ENCODE measurements around the gene RNASE4. TPM values are rescaled to one million over a fixed set of nuclear protein-coding genes. Genes with fewer than 3 reads are reported as not detected.

The RNASE4 gene
- total and polyA plus RNA-seq, 2 experiments from 2014 or later = 0.29 to 2.0 TPM

DNA sequence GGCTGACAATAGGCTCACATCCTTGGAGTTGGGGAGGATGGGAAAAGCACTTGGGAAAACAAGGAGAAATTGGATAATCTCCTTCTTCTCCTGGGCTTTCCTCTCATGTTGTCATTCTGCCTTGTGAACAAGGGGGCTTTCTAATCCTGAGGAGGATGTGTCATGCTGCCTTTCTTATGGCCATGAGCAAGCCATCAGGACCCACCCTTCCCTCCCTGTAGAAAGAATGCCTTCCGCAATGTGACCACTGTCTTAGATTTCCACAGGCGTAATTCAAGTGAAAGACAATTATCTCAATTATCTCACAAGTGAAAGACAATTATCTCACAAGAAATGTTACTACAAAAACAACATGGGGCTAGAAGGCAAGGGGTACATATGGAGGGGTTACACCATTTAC lies 39.8 kb upstream of the RNASE4 start:
- TF ChIP-seq, protein P1, sequence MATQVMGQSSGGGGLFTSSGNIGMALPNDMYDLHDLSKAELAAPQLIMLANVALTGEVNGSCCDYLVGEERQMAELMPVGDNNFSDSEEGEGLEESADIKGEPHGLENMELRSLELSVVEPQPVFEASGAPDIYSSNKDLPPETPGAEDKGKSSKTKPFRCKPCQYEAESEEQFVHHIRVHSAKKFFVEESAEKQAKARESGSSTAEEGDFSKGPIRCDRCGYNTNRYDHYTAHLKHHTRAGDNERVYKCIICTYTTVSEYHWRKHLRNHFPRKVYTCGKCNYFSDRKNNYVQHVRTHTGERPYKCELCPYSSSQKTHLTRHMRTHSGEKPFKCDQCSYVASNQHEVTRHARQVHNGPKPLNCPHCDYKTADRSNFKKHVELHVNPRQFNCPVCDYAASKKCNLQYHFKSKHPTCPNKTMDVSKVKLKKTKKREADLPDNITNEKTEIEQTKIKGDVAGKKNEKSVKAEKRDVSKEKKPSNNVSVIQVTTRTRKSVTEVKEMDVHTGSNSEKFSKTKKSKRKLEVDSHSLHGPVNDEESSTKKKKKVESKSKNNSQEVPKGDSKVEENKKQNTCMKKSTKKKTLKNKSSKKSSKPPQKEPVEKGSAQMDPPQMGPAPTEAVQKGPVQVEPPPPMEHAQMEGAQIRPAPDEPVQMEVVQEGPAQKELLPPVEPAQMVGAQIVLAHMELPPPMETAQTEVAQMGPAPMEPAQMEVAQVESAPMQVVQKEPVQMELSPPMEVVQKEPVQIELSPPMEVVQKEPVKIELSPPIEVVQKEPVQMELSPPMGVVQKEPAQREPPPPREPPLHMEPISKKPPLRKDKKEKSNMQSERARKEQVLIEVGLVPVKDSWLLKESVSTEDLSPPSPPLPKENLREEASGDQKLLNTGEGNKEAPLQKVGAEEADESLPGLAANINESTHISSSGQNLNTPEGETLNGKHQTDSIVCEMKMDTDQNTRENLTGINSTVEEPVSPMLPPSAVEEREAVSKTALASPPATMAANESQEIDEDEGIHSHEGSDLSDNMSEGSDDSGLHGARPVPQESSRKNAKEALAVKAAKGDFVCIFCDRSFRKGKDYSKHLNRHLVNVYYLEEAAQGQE (IDR thresholded peaks at IDR 0.05; ENCODE audit: unreplicated experiment) = no peak
- TF ChIP-seq EZH2 (IDR thresholded peaks at IDR 0.05; ENCODE audit: low read depth, unreplicated experiment) = no peak
- TF ChIP-seq POLR2AphosphoS5 (IDR thresholded peaks at IDR 0.05; ENCODE audit: low read depth) = no peak
- no peak for TF ChIP-seq ZNF114 (CRISPR knock-in tag; IDR thresholded peaks at IDR 0.05)
- TF ChIP-seq CREB1 (CRISPR knock-in tag; IDR thresholded peaks at IDR 0.05; ENCODE audit: low read depth) = no peak
- no peak for TF ChIP-seq EZH2phosphoT487 (IDR thresholded peaks at IDR 0.05; ENCODE audit: unreplicated experiment)
- TF ChIP-seq ZNF331 (CRISPR knock-in tag; IDR thresholded peaks at IDR 0.05; ENCODE audit: low read depth) = no peak
- no peak for TF ChIP-seq NANOG (IDR thresholded peaks at IDR 0.05; ENCODE audit: borderline replicate concordance)
- TF ChIP-seq, protein P2, sequence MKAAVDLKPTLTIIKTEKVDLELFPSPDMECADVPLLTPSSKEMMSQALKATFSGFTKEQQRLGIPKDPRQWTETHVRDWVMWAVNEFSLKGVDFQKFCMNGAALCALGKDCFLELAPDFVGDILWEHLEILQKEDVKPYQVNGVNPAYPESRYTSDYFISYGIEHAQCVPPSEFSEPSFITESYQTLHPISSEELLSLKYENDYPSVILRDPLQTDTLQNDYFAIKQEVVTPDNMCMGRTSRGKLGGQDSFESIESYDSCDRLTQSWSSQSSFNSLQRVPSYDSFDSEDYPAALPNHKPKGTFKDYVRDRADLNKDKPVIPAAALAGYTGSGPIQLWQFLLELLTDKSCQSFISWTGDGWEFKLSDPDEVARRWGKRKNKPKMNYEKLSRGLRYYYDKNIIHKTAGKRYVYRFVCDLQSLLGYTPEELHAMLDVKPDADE (IDR thresholded peaks at IDR 0.05) = no peak
- no peak for TF ChIP-seq JUNB (IDR thresholded peaks at IDR 0.05; ENCODE audit: unreplicated experiment)
- TF ChIP-seq, protein P3, sequence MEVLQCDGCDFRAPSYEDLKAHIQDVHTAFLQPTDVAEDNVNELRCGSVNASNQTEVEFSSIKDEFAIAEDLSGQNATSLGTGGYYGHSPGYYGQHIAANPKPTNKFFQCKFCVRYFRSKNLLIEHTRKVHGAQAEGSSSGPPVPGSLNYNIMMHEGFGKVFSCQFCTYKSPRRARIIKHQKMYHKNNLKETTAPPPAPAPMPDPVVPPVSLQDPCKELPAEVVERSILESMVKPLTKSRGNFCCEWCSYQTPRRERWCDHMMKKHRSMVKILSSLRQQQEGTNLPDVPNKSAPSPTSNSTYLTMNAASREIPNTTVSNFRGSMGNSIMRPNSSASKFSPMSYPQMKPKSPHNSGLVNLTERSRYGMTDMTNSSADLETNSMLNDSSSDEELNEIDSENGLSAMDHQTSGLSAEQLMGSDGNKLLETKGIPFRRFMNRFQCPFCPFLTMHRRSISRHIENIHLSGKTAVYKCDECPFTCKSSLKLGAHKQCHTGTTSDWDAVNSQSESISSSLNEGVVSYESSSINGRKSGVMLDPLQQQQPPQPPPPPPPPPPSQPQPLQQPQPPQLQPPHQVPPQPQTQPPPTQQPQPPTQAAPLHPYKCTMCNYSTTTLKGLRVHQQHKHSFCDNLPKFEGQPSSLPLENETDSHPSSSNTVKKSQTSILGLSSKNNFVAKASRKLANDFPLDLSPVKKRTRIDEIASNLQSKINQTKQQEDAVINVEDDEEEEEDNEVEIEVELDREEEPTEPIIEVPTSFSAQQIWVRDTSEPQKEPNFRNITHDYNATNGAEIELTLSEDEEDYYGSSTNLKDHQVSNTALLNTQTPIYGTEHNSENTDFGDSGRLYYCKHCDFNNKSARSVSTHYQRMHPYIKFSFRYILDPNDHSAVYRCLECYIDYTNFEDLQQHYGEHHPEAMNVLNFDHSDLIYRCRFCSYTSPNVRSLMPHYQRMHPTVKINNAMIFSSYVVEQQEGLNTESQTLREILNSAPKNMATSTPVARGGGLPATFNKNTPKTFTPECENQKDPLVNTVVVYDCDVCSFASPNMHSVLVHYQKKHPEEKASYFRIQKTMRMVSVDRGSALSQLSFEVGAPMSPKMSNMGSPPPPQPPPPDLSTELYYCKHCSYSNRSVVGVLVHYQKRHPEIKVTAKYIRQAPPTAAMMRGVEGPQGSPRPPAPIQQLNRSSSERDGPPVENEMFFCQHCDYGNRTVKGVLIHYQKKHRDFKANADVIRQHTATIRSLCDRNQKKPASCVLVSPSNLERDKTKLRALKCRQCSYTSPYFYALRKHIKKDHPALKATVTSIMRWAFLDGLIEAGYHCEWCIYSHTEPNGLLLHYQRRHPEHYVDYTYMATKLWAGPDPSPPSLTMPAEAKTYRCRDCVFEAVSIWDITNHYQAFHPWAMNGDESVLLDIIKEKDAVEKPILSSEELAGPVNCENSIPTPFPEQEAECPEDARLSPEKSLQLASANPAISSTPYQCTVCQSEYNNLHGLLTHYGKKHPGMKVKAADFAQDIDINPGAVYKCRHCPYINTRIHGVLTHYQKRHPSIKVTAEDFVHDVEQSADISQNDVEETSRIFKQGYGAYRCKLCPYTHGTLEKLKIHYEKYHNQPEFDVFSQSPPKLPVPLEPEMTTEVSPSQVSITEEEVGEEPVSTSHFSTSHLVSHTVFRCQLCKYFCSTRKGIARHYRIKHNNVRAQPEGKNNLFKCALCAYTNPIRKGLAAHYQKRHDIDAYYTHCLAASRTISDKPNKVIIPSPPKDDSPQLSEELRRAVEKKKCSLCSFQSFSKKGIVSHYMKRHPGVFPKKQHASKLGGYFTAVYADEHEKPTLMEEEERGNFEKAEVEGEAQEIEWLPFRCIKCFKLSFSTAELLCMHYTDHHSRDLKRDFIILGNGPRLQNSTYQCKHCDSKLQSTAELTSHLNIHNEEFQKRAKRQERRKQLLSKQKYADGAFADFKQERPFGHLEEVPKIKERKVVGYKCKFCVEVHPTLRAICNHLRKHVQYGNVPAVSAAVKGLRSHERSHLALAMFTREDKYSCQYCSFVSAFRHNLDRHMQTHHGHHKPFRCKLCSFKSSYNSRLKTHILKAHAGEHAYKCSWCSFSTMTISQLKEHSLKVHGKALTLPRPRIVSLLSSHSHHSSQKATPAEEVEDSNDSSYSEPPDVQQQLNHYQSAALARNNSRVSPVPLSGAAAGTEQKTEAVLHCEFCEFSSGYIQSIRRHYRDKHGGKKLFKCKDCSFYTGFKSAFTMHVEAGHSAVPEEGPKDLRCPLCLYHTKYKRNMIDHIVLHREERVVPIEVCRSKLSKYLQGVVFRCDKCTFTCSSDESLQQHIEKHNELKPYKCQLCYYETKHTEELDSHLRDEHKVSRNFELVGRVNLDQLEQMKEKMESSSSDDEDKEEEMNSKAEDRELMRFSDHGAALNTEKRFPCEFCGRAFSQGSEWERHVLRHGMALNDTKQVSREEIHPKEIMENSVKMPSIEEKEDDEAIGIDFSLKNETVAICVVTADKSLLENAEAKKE (CRISPR knock-in tag; IDR thresholded peaks at IDR 0.05) = no peak
- TF ChIP-seq, protein P4, sequence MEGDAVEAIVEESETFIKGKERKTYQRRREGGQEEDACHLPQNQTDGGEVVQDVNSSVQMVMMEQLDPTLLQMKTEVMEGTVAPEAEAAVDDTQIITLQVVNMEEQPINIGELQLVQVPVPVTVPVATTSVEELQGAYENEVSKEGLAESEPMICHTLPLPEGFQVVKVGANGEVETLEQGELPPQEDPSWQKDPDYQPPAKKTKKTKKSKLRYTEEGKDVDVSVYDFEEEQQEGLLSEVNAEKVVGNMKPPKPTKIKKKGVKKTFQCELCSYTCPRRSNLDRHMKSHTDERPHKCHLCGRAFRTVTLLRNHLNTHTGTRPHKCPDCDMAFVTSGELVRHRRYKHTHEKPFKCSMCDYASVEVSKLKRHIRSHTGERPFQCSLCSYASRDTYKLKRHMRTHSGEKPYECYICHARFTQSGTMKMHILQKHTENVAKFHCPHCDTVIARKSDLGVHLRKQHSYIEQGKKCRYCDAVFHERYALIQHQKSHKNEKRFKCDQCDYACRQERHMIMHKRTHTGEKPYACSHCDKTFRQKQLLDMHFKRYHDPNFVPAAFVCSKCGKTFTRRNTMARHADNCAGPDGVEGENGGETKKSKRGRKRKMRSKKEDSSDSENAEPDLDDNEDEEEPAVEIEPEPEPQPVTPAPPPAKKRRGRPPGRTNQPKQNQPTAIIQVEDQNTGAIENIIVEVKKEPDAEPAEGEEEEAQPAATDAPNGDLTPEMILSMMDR (conservative IDR thresholded peaks at IDR 0.05; ENCODE audit: low read depth in 2 of 2) = no peak
- TF ChIP-seq STAT1 (IDR thresholded peaks at IDR 0.05; ENCODE audit: unreplicated experiment) = no peak

More for the DNA sequence above, 39.8 kb upstream of the RNASE4 start:
- no peaks in the 10 kb centered on the region for H3K9me2 ChIP-seq (ENCODE audit: insufficient read depth)
- DNase-seq (ENCODE audit: low spot score) (no peak), ATAC-seq (no peak)
- no peaks in the 10 kb centered on the region for H3K36me3 ChIP-seq (ENCODE audit: insufficient read depth)
- Mint-ChIP-seq H3K4me3 (no peak overlapping the region), H3K27me3 (ENCODE audit: insufficient read depth, low read depth, poor library complexity) (peaks cover 4% of the 10 kb centered on the region), H3K27ac (no peak overlapping the region), H3K4me1 (peaks cover 2% of the 10 kb centered on the region; the same call in 2 of the 3 replicates), H3K36me3 (ENCODE audit: low read depth) (no peaks in the 10 kb centered on the region), H3K9me3 (no peaks in the 10 kb centered on the region)
- H3K27me3 ChIP-seq (ENCODE audit: insufficient read depth) = no peaks in the 10 kb centered on the region
- no peaks in the 10 kb centered on the region for H3F3A ChIP-seq (replicated peaks; ENCODE audit: low read depth)
- no peak overlapping the region for H3K4me3 ChIP-seq
- H3K79me2 ChIP-seq (replicated peaks; ENCODE audit: insufficient read depth) = no peaks in the 10 kb centered on the region
- no peak overlapping the region for H3K4me2 ChIP-seq
- H2AFZ ChIP-seq = no peak overlapping the region
- H3K4me1 ChIP-seq (ENCODE audit: insufficient read depth) = no peaks in the 10 kb centered on the region
- H3K27ac ChIP-seq (ENCODE audit: low read depth) = no peak overlapping the region
- no peaks in the 10 kb centered on the region for H4K20me1 ChIP-seq (replicated peaks; ENCODE audit: insufficient read depth)
